GM21381 (cell line): Measurements from ENCODE around the gene FXYD3.

ENCODE experiments used
- ATAC-seq: cut with Tn5 transposase; IDR thresholded peaks from one replicate; pipeline ENCODE4 v1.9.1; 2021; ENCODE audit warnings: mild to moderate bottlenecking, moderate library complexity; ENCODE audit not compliant: unreplicated experiment

The FXYD3 gene

DNA sequence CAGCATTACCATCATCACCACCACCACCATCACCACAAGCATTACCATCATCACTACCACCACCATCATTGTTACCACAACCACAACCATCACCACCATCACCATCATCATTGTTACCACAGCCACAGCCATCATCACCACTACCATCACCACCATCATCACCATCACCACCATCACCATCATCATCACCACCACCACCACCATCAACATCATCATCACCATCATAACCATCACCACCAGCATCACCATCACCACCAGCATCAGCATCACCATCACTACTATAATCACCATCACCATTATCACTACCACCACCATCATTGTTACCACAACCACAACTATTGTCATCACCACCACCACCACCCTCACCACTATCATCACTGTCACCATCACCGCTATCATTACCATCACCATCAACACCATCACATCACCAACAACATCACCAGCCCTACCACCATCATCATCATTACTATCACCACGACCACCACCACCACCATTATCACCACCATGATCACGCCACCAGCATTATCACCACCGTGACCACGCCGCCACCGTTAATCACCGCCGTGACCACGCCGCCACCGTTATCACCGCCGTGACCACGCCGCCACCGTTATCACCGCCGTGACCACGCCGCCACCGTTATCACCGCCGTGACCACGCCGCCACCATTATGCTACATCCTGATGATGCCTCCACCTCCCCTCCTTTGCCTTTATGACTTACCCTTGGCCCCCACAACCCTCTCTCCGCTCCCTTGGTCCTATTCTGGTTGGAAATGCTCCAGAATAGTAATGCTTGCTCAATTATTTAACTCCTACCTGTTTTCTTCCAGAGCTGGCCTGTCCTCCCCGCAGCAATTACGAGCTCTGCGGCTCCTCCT, 10.0 kb upstream of the FXYD3 start:
- no peak for ATAC-seq

DNA sequence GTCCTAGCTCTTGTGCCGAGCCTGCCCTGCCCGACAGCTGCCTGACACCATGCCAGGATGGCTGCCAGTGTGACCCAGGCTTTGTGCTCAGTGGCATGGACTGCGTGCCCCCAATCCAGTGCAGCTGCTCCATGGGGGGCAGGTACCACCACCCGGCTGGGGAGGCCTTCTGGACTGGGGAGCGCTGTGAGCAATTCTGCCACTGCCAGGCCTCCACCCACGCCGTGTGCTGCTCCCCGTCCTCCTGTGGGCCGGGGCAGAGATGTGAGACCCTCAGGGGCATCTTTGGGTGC, 9.4 kb upstream of the FXYD3 start:
- ATAC-seq, result no peak

GRCh38 chr19:35106898-35107541, 8.6 kb upstream of the FXYD3 start:
- no peak for ATAC-seq

- no peak for ATAC-seq
Measured at GRCh38 chr19:35107545-35107944, 8.1 kb upstream of the FXYD3 start.

GRCh38 chr19:35108730-35109129, 6.9 kb upstream of the FXYD3 start:
- no peak for ATAC-seq

DNA sequence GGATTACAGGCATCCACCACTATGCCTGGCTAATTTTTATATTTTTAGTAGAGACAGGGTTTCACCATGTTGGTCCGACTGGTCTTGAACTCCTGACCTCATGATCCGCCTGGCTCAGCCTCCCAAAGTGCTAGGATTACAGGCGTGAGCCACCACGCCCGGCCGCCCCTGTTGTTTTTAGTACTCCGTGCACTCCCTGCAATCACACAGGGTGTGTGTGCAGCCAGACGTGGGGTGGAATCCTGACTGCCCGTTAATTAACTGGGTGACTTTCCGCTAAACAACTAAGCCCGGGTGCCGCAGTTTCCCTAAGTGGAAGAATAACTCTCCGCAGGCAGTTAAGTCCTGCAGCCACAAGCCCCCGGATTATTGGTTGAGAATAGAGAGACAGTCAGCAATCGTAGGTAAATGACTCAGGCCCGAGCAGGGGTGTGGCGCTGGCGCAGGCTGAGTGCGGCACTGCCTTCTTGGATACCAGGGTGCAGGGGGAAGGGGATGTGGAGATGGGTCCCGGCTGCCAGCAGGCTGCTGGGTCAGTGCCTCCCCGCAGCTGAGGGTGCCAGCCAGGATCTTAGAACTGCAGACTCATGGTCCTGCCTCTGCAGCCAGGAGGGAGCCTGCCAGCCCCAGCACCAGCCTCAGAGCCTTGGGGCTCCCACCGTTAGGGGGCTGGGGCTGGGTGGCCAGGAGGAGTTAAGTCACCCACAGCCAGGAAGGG, 6.1 kb upstream of the FXYD3 start:
- ATAC-seq, result no peak

GRCh38 chr19:35110974-35111373, 4.6 kb upstream of the FXYD3 start:
- no peak for ATAC-seq

GRCh38 chr19:35112995-35113688, 2.5 kb upstream of the FXYD3 start:
- ATAC-seq, result no peak

- ATAC-seq, result no peak
Measured at GRCh38 chr19:35114353-35115176, 1.1 kb upstream of the FXYD3 start.

DNA sequence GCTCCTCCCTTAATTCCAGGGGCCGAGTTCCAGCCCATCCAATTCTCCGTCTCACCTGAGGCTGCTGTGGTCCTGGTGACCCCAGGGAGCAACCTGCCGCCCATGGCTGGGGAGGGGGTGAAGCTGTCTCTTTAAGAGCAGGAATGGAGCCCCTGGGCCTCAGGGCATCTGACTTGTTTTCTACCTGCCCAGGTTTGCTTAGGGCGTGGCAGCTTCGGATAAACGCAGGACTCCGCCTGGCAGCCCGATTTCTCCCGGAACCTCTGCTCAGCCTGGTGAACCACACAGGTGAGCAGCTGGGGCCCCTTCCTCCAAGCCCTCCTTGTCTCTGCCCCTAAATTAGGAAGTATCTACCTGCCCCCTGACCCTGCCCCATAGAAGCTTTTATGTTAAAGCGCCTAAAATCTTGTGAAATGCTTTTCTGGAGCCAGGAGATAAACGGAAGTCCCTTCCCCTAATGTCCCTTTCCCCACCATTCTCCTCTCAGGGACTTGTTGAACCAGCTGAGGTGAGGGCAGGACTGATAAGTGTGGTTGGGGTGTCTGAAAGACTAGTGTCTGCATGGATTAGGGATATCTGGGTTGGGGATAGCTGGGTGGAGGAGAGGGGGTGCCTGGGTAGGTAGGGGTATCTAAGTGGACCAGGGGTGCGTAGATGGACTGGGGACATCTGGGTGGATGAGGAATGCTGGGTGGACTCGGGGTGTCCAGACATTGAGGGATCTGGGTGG, 614 bp downstream of the FXYD3 start:
- no peak for ATAC-seq

DNA sequence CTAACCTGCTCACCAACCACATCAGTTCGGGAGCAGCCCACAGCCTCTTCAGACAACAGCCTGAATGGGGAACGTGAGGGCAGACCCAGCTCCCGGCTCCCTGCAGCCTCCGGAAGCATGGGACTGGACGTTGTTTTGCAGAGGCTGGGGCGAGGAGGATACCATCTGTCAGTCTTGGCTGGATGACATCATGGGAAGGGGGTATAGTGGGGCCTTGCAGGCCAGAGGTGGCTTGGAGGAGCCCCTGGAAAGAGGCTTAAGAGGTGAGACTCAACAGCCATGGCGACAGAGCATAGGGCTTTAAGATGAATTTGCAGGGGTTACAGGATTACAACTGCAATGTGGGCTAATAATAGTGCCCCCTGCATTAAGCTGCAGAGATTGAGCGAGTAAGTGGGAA, 1.5 kb downstream of the FXYD3 start:
- ATAC-seq, result no peak

DNA sequence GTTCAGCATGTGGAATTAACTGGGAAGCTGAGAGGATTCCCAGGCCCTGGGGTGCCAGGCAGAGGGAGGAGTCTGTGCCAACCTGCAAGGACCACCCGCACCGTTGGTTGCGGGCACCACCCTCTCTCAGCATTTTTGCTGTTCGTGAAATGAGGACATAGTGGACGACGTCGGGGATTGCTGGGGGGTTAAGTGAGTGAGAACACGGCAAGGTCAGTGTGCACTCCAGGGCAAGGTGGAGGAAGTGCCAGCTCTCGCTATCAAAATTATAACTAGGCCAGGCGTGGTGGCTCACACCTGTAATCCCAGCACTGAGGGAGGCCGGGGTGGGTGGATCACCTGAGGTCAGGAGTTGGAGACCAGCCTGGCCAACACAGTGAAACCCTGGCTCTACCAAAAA, 2.2 kb downstream of the FXYD3 start:
- ATAC-seq, result no peak

DNA sequence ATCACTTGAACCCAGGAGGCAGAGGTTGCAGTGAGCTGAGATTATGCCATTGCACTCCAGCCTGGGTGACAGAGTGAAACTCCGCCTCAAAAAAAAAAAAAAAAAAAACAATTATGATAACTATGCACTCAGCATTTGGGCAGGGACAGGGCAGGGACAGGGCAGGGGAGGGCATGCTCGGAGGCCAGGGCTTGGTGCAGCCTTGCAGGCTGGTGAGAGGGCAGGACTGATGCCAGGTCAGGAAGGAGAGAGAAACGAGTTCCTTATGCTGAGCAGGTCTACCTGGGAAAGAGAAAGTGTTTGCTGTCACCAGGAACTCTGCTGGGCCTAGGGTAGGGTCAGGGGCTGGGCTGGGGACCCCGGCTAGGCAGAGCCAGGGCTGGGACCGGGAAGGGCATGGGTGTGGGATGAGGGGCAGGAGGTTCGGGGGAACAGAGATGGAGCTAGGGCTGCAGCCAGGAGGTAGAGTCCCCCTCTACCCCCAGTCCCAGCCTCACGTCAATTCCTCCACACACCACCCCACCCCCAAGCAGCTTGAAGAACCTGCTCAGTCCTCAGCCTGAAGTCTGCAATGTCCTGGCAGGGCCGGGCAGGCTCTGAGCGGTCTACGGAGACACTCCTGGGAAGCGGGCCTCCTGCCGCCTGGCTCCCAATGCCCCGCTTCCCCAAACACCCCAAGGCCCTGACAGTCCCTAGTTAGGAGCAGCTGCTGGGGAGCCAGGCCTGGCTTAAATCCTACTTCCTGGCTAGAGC, 2.8 kb downstream of the FXYD3 start:
- ATAC-seq, result no peak

DNA sequence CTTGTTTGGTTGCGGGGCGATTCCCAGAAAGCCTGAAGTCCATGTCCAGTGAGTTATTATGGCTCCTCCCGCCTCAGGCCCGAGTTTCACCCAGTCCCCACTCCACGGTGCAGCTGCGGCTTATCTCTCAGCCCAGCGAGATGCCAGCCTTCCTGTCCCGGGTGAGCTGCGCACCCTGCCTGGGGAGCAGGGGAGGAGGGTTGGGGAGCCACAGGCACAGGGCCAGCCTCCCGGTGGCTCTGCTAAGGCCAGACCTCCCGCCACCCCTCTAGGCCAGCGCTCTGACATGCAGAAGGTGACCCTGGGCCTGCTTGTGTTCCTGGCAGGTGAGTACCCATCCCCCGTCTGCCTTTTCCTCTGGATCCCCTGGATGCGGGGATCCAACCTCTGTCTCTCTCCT, 3.5 kb downstream of the FXYD3 start:
- ATAC-seq, result no peak

DNA sequence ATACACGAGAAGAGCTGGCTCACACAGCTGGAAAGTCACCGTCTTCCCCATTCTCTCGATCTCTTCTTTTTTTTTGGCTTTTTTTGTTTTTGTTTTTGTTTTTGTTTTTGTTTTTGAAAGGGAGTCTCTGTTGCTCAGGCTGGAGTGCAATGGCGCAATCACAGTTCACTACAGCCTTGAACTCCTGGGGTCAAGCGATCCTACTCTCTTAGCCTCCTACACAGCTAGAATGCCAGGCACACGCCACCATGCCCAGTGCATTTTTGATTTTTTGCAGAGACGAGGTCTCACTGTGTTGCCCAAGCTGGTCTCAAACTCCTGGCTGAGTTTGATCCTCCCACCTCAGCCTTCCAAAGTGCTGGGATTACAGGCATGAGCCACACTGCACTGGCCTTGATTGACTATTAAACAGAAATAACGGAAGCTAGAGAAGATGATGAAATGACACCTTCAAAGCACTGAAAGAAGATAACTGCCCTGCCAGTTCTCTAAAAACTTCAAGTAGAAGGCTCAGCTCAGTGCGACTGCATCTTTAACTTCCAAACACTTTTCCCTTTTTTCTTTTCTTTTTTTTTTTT, 4.0 kb downstream of the FXYD3 start:
- no peak for ATAC-seq

DNA sequence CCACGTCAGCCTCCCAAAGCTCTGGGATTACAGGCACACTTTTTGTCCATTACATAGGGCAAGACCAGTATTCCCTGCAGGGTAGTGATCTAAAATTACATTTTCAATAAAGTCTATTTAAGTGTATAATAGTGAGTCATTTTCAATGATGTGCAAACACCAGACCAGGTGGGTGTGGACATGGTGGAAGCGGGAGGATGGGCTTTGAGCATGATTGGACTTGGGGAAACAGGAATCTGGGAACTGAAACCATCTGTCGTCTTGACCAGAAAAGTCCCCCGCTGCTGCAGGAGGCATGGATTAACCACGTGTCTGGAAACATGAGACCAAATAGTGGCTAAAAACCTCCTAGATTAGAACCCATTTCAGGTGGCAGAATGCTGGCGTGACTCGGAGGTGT, 4.9 kb downstream of the FXYD3 start:
- no peak for ATAC-seq

DNA sequence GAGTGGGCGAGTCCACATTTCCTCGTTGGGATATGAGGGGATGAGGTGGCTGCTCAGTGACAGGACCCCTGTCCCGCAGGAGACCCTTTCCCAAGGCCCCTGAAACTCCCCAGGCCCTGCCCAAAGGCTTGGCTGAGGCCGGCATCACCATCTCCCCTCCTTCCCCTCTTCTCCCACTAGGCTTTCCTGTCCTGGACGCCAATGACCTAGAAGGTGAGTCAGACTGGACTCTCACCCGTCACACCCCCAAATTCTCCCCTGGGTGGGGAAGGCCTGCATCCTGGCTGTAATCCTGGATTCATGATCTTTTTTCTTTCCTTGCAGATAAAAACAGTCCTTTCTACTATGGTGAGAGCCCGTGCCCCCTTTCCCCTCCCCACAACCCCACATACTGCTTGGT, 5.3 kb downstream of the FXYD3 start:
- ATAC-seq, result no peak

DNA sequence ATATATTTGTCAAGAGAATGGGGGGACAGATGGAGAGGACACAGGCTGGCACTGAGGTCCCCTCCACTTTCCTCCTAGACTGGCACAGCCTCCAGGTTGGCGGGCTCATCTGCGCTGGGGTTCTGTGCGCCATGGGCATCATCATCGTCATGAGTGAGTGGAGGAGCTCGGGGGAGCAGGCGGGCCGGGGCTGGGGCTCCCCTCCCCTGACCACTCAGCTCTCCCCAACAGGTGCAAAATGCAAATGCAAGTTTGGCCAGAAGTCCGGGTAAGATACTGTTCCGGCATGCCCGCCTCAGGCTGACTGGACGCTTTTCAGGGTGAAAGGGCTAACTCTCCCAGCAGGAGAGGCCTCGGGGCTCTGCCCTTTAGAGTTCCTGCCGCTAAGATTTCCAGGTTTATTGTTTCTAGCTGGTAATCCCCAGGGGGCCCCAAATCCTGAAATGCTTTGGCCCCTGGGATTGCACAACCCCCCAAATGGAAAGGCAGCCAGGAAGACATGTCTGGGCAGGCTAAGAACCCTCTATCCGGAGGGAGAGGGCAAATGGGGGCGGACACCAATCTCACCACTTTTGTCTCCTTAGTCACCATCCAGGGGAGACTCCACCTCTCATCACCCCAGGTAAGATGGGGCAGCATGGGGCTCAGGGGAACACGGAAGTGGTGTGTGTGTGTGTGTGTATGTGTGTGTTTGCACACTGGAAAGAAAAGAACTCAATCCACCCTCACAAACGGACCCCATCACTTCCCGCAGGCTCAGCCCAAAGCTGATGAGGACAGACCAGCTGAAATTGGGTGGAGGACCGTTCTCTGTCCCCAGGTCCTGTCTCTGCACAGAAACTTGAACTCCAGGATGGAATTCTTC, 7.3 kb downstream of the FXYD3 start:
- ATAC-seq, result no peak
